BJ (cell line): ENCODE data around the gene NPHP4. TPM values are rescaled to one million over a fixed set of nuclear protein-coding genes. Genes with fewer than 3 reads are reported as not detected.
A peak's percentile ranks its signal among the peaks of the same experiment; 100 is the strongest.

Experiments
- CTCF ChIA-PET: fragments of 350-600 bp; formaldehyde crosslinking; extraction: SDS; loops from one replicate; lab custom pipeline; 2021; ENCODE audit warnings: antibody characterized with exemption, inconsistent platforms; lab: Yijun Ruan, JAX
- POLR2A ChIA-PET: fragments of 300-600 bp; sonication (Branson Sonifier 250); formaldehyde crosslinking; extraction: SDS; loops from one replicate; lab custom pipeline; 2021; ENCODE audit warnings: antibody characterized with exemption; lab: Charles Lee
- DNase-seq: peaks from one replicate; pipeline ENCODE4 v3.0.0-alpha.2; 2011; ENCODE audit warnings: low read depth
- H3K27me3 ChIP-seq: 2 replicates; pipeline ENCODE4 v1.6.0; 2011; ENCODE audit warnings: low read length; ENCODE audit not compliant: control insufficient read depth, insufficient read depth
- H3K36me3 ChIP-seq: 2 replicates; pipeline ENCODE4 v1.5.1; 2011; ENCODE audit warnings: low read length; ENCODE audit not compliant: control insufficient read depth, insufficient read depth
- H3K4me3 ChIP-seq: 2 replicates; pipeline ENCODE4 v1.5.1; 2011; ENCODE audit warnings: low read depth, mild to moderate bottlenecking, control low read depth, low read length
- polyA plus RNA-seq: library from polyadenylated mRNA; depleted of rRNA; stranded (reverse); fragments of >200 nt; gene quantifications from 2 replicates; pipeline ENCODE4 v1.2.3, GENCODE V29; 2011
- TF ChIP-seq, protein P1 (sequence below): IDR thresholded peaks from 2 replicates; pipeline ENCODE4 v1.5.1; 2011; ENCODE audit warnings: low read depth, mild to moderate bottlenecking, control low read depth, inconsistent platforms, low read length, moderate library complexity; ENCODE audit not compliant: insufficient read depth

The NPHP4 gene
- polyA plus RNA-seq, 1 experiment = 4.3 TPM

DNA sequence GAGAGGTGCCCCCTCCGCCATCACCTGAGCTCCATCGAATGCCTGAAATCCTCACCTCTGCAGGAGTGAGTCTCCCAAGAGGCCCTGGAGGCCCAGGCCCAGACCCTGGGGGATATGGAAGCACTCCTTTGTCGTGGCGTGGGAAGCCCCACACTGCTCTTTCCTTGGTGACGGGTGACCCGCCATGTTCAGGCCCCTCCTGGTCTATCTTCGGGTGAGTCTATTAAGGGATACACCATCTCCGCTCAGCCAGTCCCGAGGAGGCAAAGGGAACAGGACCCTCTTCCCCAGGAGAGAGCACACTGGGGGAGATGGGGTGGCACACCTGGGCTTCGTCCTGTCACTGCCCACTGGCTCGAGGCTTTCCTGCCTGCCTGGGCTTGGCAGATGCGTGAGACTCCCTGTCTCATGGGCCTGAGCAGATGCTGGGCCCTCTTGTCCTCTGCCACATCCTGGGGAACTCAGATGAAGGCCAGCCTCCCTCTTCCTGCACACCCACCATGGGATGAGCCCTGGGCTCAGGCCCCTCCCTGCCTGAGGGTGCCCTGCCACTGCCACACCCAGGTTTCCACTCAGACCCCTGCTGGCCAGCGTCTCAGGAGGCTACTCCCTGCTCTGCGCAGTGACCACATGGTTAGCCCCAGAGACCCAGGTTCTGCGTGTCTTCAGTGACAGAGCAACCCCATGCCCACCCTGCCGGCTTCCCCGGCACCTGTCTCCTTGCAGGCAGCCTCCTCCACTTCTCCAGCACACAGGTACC lies 3.8 kb upstream of the NPHP4 start:
- TF ChIP-seq, protein P1, sequence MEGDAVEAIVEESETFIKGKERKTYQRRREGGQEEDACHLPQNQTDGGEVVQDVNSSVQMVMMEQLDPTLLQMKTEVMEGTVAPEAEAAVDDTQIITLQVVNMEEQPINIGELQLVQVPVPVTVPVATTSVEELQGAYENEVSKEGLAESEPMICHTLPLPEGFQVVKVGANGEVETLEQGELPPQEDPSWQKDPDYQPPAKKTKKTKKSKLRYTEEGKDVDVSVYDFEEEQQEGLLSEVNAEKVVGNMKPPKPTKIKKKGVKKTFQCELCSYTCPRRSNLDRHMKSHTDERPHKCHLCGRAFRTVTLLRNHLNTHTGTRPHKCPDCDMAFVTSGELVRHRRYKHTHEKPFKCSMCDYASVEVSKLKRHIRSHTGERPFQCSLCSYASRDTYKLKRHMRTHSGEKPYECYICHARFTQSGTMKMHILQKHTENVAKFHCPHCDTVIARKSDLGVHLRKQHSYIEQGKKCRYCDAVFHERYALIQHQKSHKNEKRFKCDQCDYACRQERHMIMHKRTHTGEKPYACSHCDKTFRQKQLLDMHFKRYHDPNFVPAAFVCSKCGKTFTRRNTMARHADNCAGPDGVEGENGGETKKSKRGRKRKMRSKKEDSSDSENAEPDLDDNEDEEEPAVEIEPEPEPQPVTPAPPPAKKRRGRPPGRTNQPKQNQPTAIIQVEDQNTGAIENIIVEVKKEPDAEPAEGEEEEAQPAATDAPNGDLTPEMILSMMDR = no peak
- Histone ChIP-seq H3K4me3 (no peak overlapping the region), H3K36me3 (no peaks in the 10 kb centered on the region), H3K27me3 (no peaks in the 10 kb centered on the region)
- DNase-seq = no peak
- CTCF ChIA-PET = no interaction called here
- POLR2A ChIA-PET = no interaction called here

DNA sequence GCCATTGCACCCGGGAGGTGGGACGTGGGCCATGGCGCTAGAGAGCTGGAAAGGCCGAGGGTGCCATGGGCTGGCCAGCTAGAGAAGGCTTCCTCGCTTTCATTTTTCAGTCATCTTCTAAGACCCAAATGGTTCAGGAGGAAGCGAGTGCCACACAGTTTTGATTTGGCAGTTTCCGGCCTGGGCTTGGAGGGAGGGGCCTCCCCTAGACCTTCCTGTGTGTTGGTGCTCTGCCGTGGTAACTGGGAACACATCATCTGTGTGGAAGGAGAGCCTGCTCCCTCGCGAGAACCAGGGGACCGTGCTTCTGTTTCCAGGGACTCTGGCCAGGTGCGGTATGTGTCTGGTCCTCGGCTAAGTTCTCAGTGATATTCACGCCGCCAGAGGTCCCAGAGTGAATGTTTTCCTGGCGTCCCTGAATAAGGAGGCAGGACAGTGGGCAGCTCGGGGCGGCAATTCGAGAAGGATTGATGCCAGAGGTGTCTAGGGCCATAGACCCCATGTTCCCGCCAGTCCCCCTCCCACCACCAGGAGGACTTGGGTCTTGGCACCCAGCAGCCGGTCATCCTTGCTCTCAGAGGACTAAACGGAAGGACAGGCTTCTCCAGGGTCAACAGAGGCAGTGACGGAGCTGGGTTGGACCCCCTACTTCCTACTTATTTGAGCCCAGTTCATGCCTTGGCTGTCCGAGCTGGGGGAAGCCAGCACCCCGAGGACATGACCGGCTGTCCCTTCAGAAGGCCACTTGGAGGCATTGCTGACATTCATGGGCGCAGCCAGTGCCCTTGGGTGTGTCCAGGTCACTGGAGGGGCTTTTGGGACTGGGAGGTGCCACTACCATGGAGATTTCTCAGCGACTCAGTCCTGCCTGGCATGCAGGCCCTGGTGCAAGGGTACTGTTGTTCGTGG lies 2.7 kb upstream of the NPHP4 start:
- DNase-seq = no peak
- H3K4me3 ChIP-seq = no peak overlapping the region
- CTCF ChIA-PET = interaction anchor here (1.3 kb wide), 1 partner anchor 8 kb away, joined by 5 read pairs; no protein-coding TSS in a partner anchor
- H3K27me3 ChIP-seq = no peaks in the 10 kb centered on the region
- no peaks in the 10 kb centered on the region for H3K36me3 ChIP-seq
- TF ChIP-seq, protein P1 = no peak
- POLR2A ChIA-PET = no interaction called here

DNA sequence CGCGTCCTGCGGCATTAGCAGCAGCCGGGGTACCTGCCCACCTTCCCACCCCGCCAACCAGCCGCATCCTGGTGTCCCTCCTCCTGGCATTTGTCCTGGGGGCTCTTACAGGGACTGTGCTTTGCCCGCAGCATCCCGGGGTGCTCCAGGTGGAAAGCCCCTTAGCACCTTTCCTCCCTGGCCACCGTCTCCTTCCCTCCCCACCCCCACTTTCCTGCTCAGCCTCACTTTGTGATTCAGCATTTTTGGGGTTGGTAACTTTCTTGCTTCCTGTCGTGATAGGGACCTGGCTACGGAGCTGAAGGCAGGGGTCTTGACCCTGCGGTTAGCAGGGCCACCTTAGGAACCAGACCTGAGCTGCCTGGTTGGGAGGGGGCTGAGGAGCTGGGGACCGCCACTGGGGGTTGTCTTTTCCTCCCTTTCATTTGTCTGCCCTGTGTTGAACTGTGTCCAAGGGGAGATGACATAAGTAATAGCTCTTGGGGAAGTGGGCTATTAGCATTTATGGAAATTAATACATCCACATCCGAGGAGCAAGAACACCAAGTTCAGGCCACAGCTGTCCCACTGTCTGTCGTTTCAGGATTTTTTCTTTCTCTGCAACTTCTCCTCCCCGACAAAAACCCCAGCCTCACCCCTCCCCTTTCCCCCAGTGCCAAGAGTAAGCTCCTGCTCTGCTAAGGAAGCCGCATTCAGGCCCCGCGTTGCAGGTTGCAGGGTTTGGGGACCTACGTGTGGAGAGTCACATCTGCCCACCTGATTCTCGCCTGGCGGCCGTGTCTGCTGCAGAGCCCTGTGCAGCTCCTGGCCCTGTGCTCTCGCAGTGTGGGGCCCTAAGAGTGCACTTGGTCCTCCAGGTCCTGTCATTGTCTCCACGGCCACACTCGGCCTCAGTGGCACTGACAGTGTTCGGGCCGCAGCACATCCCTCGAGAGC lies 1.6 kb upstream of the NPHP4 start:
- ChIA-PET POLR2A (no interaction called here), CTCF (interaction anchor here (1.1 to 1.3 kb wide), 2 partner anchors 10 to 17 kb away, joined by 4 to 5 read pairs; no protein-coding TSS in a partner anchor)
- H3K36me3 ChIP-seq = peaks cover 2% of the 10 kb centered on the region
- no peaks in the 10 kb centered on the region for H3K27me3 ChIP-seq
- TF ChIP-seq, protein P1 = no peak
- H3K4me3 ChIP-seq = peak overlapping the region; percentile 85
- DNase-seq = no peak

DNA sequence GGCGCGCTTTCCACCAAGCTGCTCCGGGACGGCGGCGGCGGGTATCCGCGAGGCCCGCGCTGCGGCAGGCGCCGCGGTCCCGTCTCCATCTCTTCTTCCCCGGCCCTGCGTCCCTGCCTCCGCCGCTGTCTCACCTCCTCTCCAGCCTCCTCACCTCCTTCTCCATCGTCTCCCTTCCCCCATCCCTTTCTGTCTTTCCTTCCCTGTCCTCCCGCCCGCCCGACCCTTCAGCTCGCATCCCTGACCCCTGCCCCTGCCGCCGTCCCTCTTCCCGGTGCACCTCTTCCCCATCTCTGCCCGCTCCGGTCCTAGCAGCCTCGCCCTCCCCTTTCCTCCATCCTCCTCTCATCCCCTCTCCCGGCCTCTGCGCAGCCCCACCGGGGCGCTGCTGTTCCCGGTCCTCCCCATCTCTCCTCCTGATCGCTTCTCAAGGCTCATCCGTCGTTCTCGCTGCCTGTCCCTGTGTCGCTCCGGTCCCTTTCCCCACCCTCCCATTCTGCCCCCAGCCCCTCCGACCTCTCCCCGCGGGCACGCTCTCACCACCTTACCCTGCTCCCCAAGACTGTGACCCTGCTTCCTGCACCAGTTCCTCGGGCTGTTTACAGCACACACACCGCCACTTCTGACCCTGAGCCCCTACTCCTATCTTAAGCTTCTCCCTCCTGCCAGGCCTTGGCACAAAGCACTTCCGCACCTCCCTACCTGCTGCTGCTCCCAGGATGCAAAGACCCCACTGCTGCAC lies 760 bp upstream of the NPHP4 start:
- no peak for DNase-seq
- TF ChIP-seq, protein P1 = no peak
- ChIA-PET POLR2A (interaction anchor here (0.6 kb wide), 2 partner anchors 13 to 18 kb away, joined by 3 read pairs; no protein-coding TSS in a partner anchor), CTCF (interaction anchor here (1.1 to 1.3 kb wide), 2 partner anchors 10 to 18 kb away, joined by 4 to 5 read pairs; no protein-coding TSS in a partner anchor)
- Histone ChIP-seq H3K36me3 (peaks cover 2% of the 10 kb centered on the region), H3K4me3 (peak overlapping the region; percentile 85), H3K27me3 (no peaks in the 10 kb centered on the region)
